GM21367 (cell line): ENCODE results near the gene NELFCD.

Experiments used
- ATAC-seq: cut with Tn5 transposase; IDR thresholded peaks from one replicate; pipeline ENCODE4 v1.9.1; 2021; ENCODE audit not compliant: unreplicated experiment

Gene NELFCD

DNA sequence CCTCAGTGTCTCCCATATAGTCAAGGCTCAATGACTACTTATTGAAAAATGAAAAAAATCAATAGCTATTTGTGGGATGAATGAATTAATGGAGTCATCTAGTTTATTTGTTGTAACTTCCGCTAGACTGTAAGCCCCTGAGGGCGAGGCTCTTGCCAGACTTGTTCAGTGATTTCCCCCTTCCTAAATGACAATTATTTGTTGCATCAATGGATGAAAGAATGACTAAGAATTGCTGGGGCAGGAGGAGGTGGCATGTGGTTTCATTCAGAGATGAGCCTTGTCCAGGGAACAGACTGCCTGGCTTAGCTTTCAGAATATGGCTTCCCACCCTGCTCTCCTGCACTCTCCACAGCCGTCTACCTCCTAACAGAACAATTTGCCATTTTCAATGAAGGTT, 62.6 kb downstream of the NELFCD start:
- no peak for ATAC-seq

DNA sequence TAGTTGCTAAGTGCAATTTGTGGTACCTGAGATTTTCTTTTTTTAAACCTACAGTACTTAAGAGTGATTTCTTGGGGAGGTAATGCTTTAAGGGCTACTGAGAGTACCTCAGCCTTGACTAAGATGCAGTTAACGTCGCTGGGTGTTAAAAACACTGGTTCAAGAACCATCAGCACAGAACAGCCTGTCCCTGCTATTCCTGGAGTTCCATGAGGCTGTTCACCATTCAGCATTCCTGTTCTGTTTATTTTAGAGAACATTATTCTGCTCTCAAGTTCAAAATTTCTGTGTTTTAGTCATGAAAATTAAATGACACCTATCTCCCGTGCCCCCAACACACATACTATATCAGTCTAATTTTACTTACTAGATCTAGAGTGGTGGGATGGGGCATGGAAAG, 63.2 kb downstream of the NELFCD start:
- ATAC-seq: no peak
